ENCODE measurements around the gene RASA3. TPM values are rescaled to one million over a fixed set of nuclear protein-coding genes. Genes with fewer than 3 reads are reported as not detected.

The RASA3 gene
- total RNA-seq, 1 donor from 2014 or later: 29.9 TPM

- Mint-ChIP-seq H3K9me3 (ENCODE audit: low read depth) (no peaks in the 10 kb centered on the region), H3K36me3 (ENCODE audit: low read depth) (peaks cover 23% of the 10 kb centered on the region), H3K27me3 (ENCODE audit: low read depth) (no peaks in the 10 kb centered on the region), H3K27ac (ENCODE audit: unreplicated experiment) (no peak overlapping the region), H3K4me3 (ENCODE audit: unreplicated experiment) (no peak overlapping the region), H3K4me1 (ENCODE audit: low read depth) (peaks cover 30% of the 10 kb centered on the region)
- TF ChIP-seq CTCF (IDR thresholded peaks at IDR 0.05): no peak
- peak; percentile 88 for DNase-seq (ENCODE audit: low spot score)
Observed at GRCh38 chr13:113978741-113979481, 153.5 kb downstream of the RASA3 start.

GRCh38 chr13:113977976-113978375, 154.4 kb downstream of the RASA3 start:
- Mint-ChIP-seq H3K27me3 (ENCODE audit: low read depth) (no peaks in the 10 kb centered on the region), H3K4me3 (ENCODE audit: unreplicated experiment) (no peak overlapping the region), H3K27ac (ENCODE audit: unreplicated experiment) (no peak overlapping the region), H3K9me3 (ENCODE audit: low read depth) (no peaks in the 10 kb centered on the region), H3K4me1 (ENCODE audit: low read depth) (peaks cover 30% of the 10 kb centered on the region), H3K36me3 (ENCODE audit: low read depth) (peaks cover 23% of the 10 kb centered on the region)
- peak; percentile 75 for DNase-seq (ENCODE audit: low spot score)
- no peak for TF ChIP-seq CTCF (IDR thresholded peaks at IDR 0.05)

- Mint-ChIP-seq H3K4me1 (ENCODE audit: low read depth) (peaks cover 30% of the 10 kb centered on the region), H3K27me3 (ENCODE audit: low read depth) (no peaks in the 10 kb centered on the region), H3K4me3 (ENCODE audit: unreplicated experiment) (no peak overlapping the region), H3K27ac (ENCODE audit: unreplicated experiment) (no peak overlapping the region), H3K9me3 (ENCODE audit: low read depth) (no peaks in the 10 kb centered on the region), H3K36me3 (ENCODE audit: low read depth) (peaks cover 21% of the 10 kb centered on the region)
- DNase-seq (ENCODE audit: low spot score): peak; percentile 83
- TF ChIP-seq CTCF (IDR thresholded peaks at IDR 0.05): no peak
Observed at GRCh38 chr13:113976711-113977684, 155.4 kb downstream of the RASA3 start.

- no peak for TF ChIP-seq CTCF (IDR thresholded peaks at IDR 0.05)
- no peaks in the 10 kb centered on the region for H3K27me3 Mint-ChIP-seq (ENCODE audit: low read depth)
- H3K4me3 Mint-ChIP-seq (ENCODE audit: unreplicated experiment): no peak overlapping the region
- H3K9me3 Mint-ChIP-seq (ENCODE audit: low read depth): no peaks in the 10 kb centered on the region
- H3K36me3 Mint-ChIP-seq (ENCODE audit: low read depth): peaks cover 18% of the 10 kb centered on the region
- DNase-seq (ENCODE audit: low spot score): peak; percentile 86
- H3K4me1 Mint-ChIP-seq (ENCODE audit: low read depth): peaks cover 23% of the 10 kb centered on the region
- H3K27ac Mint-ChIP-seq (ENCODE audit: unreplicated experiment): peak overlapping the region; percentile 5
Observed at GRCh38 chr13:113975416-113975815, 157.0 kb downstream of the RASA3 start.

Data from chondrocyte (in vitro differentiated cells).